Liver (tissue), 9 donors: ENCODE measurements around the gene RARS1. TPM values are rescaled to one million over a fixed set of nuclear protein-coding genes. Genes with fewer than 3 reads are reported as not detected.

ENCODE experiments used
- DNase-seq: peaks from one replicate; pipeline ENCODE4 v3.0.0-alpha.2; 2017; ENCODE audit warnings: low spot score
- H3K27ac ChIP-seq, 2 donors: one replicate each; pipeline ENCODE4 v1.7.0; 2013; ENCODE audit warnings: inconsistent platforms in 2 of 2, low read length in 2 of 2, control low read depth in 1 of 2, low read depth in 1 of 2, mild to moderate bottlenecking in 1 of 2
- H3K27me3 ChIP-seq, 4 donors: one replicate each; pipeline versions ENCODE4 v1.6.1 to v1.7.0; 2013; ENCODE audit warnings: low read length in 3 of 4, inconsistent platforms in 1 of 4, mild to moderate bottlenecking in 1 of 4, moderate library complexity in 1 of 4; ENCODE audit not compliant: control insufficient read depth in 4 of 4, insufficient read depth in 4 of 4
- H3K36me3 ChIP-seq, 4 donors: one replicate each; pipeline versions ENCODE4 v1.6.1 to v1.7.0; 2013; ENCODE audit warnings: low read length in 3 of 4, mild to moderate bottlenecking in 3 of 4, low read depth in 1 of 4, moderate library complexity in 1 of 4; ENCODE audit not compliant: control insufficient read depth in 4 of 4, insufficient read depth in 3 of 4
- H3K4me1 ChIP-seq, 4 donors: one replicate each; pipeline versions ENCODE4 v1.6.1 to v1.7.0; 2013; ENCODE audit warnings: low read length in 3 of 4, mild to moderate bottlenecking in 3 of 4, moderate library complexity in 1 of 4; ENCODE audit not compliant: control insufficient read depth in 4 of 4, insufficient read depth in 4 of 4
- H3K4me3 ChIP-seq, 3 donors: one replicate each; pipeline versions ENCODE4 v1.6.1 to v1.7.0; 2013; ENCODE audit warnings: low read length in 3 of 3, control low read depth in 1 of 3, low read depth in 1 of 3, mild to moderate bottlenecking in 1 of 3
- H3K9ac ChIP-seq, 2 donors: one replicate each; pipeline ENCODE4 v1.7.0; 2013; ENCODE audit warnings: low read length in 2 of 2, mild to moderate bottlenecking in 2 of 2, moderate library complexity in 2 of 2, control low read depth in 1 of 2, low read depth in 1 of 2
- H3K9me3 ChIP-seq, 4 donors: one replicate each; pipeline versions ENCODE4 v1.6.1 to v1.7.0; 2013; ENCODE audit warnings: low read length in 3 of 4; ENCODE audit not compliant: control insufficient read depth in 4 of 4
- EGR1 ChIP-seq, 2 donors: IDR thresholded peaks; 2 replicates each; pipeline ENCODE4 v1.6.1; 2016 to 2018; ENCODE audit warnings: antibody characterized with exemption in 2 of 2, low read depth in 2 of 2
- FOXA1 ChIP-seq: IDR thresholded peaks from 2 replicates; pipeline ENCODE4 v1.6.1; 2016; ENCODE audit warnings: antibody characterized with exemption
- FOXA2 ChIP-seq: IDR thresholded peaks from 2 replicates; pipeline ENCODE4 v1.6.1; 2016; ENCODE audit warnings: antibody characterized with exemption
- GABPA ChIP-seq, 2 donors: IDR thresholded peaks in 1 of 2; conservative IDR thresholded peaks in 1 of 2; 2 replicates each; pipeline ENCODE4 v1.6.1; 2016; ENCODE audit warnings: antibody characterized with exemption in 2 of 2, mild to moderate bottlenecking in 1 of 2, moderate library complexity in 1 of 2
- HNF4A ChIP-seq, 2 donors: conservative IDR thresholded peaks; 2 replicates each; pipeline ENCODE4 v1.6.1; 2016; ENCODE audit warnings: antibody characterized with exemption in 2 of 2, mild to moderate bottlenecking in 2 of 2
- HNF4G ChIP-seq: IDR thresholded peaks from 2 replicates; pipeline ENCODE4 v1.6.1; 2016; ENCODE audit warnings: antibody characterized with exemption
- JUND ChIP-seq, 2 donors: IDR thresholded peaks; 2 replicates each; pipeline ENCODE4 v1.6.1; 2016; ENCODE audit warnings: antibody characterized with exemption in 2 of 2
- NR2F2 ChIP-seq: IDR thresholded peaks from 2 replicates; pipeline ENCODE4 v1.6.1; 2016; ENCODE audit warnings: antibody characterized with exemption
- RAD21 ChIP-seq, 2 donors: IDR thresholded peaks; 2 replicates each; pipeline ENCODE4 v1.6.1; 2016; ENCODE audit warnings: antibody characterized with exemption in 2 of 2, mild to moderate bottlenecking in 2 of 2
- REST ChIP-seq: IDR thresholded peaks from 2 replicates; pipeline ENCODE4 v1.6.1; 2016; ENCODE audit warnings: antibody characterized with exemption, mild to moderate bottlenecking
- RXRA ChIP-seq, 2 donors: IDR thresholded peaks; 2 replicates each; pipeline ENCODE4 v1.6.1; 2017 to 2018; ENCODE audit warnings: antibody characterized with exemption in 2 of 2, mild to moderate bottlenecking in 1 of 2
- SP1 ChIP-seq: IDR thresholded peaks from 2 replicates; pipeline ENCODE4 v1.6.1; 2018; ENCODE audit warnings: antibody characterized with exemption, mild to moderate bottlenecking
- TAF1 ChIP-seq: conservative IDR thresholded peaks from 2 replicates; pipeline ENCODE4 v1.6.1; 2016; ENCODE audit warnings: antibody characterized with exemption, mild to moderate bottlenecking
- YY1 ChIP-seq: IDR thresholded peaks from 2 replicates; pipeline ENCODE4 v1.6.1; 2016; ENCODE audit warnings: antibody characterized with exemption, mild to moderate bottlenecking
- WGBS: extraction: QIAGEN DNeasy Blood & Tissue Kit; methylation state at CpG from one replicate; pipeline ENCODE4 v1.1.7; 2013; 5-methylcytosine and 5-hydroxymethylcytosine counted together
- polyA plus RNA-seq, 2 donors: library from polyadenylated mRNA; stranded (reverse) in 1 of 2; unstranded in 1 of 2; fragments of 200-250 nt in 1 of 2; fragments of >200 nt in 1 of 2; fragmentation: Nextera tagmentation in 1 of 2; extraction: Ambion mirVana in 1 of 2; gene quantifications; one replicate each; pipeline versions ENCODE4 v1.2.1 to v1.2.3, GENCODE V29; 2013 to 2015
- total RNA-seq, 2 donors: library from RNA; depleted of rRNA; stranded (reverse); fragments of >200 nt; gene quantifications; one replicate each; pipeline ENCODE4 v1.2.3, GENCODE V29; 2014
- TF ChIP-seq, protein P1 (sequence below): IDR thresholded peaks from 2 replicates; pipeline ENCODE4 v1.6.1; 2016; ENCODE audit warnings: antibody characterized with exemption
- TF ChIP-seq, protein P2 (sequence below): IDR thresholded peaks from 2 replicates; pipeline ENCODE4 v1.6.1; 2016; ENCODE audit warnings: antibody characterized with exemption
- TF ChIP-seq, protein P3 (sequence below): IDR thresholded peaks from 2 replicates; pipeline ENCODE4 v1.6.1; 2016; ENCODE audit warnings: antibody characterized with exemption
- TF ChIP-seq, protein P4 (sequence below): fragments of 150-350 bp; IDR thresholded peaks from 2 replicates; pipeline ENCODE4 v1.5.1; 2017; ENCODE audit warnings: improper control_type of control experiment, low read depth, low read length; ENCODE audit not compliant: missing input control
- donor health status: healthy.
- donor health status: healthy.
- donor health status: healthy.
- donor health status: healthy.
- donor health status: healthy.

Gene RARS1
- total and polyA plus RNA-seq, 4 donors: 16.5 to 42.5 (median 30.1) TPM

DNA sequence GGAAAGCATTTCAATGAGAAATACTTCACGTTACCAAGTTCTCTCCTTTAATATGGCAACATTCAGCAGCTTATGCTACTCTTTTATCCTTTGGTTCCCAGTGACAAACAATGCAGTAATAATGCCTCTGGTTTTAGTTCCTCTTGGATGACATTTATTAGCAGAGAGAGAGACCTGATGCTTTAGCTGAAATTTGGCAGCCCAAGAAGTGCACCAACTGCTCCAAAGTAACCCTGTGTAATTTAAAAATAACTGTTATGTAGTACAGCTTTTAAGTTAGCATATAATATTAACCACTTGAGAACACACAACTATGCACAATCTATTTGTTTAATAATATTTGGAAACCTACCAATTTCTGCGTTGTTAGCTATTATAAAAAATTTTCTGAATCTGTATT lies 71.1 kb downstream of the RARS1 start:
- H3K36me3 ChIP-seq: peaks cover 1 to 30% (median 24%) of the 10 kb centered on the region in 4 donors
- 94% methylated on average over 2 of the region's 2 CpGs for WGBS
- no peak overlapping the region for H3K27ac ChIP-seq
- H3K27me3 ChIP-seq: no peaks in the 10 kb centered on the region
- peaks cover 2 to 6% (median 4%) of the 10 kb centered on the region in 4 donors for H3K4me1 ChIP-seq
- no peak for DNase-seq
- no peak overlapping the region for H3K4me3 ChIP-seq
- H3K9me3 ChIP-seq: no peaks in the 10 kb centered on the region
- TF ChIP-seq HNF4G (no peak), YY1 (no peak), REST (no peak), NR2F2 (no peak), TAF1 (no peak), FOXA2 (no peak), FOXA1 (no peak), RAD21 (IDR thresholded peaks at IDR 0.05) (no peak), RXRA (IDR thresholded peaks at IDR 0.05) (no peak), JUND (IDR thresholded peaks at IDR 0.05) (no peak), EGR1 (IDR thresholded peaks at IDR 0.05; ENCODE audit: low read depth in 2 of 2) (no peak), HNF4A (conservative IDR thresholded peaks at IDR 0.05) (no peak), GABPA (IDR thresholded peaks at IDR 0.05 in 1 of 2, conservative IDR thresholded peaks at IDR 0.05 in 1 of 2) (no peak), SP1 (no peak)
- TF ChIP-seq, protein P1, sequence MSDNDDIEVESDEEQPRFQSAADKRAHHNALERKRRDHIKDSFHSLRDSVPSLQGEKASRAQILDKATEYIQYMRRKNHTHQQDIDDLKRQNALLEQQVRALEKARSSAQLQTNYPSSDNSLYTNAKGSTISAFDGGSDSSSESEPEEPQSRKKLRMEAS: no peak
- TF ChIP-seq, protein P2, sequence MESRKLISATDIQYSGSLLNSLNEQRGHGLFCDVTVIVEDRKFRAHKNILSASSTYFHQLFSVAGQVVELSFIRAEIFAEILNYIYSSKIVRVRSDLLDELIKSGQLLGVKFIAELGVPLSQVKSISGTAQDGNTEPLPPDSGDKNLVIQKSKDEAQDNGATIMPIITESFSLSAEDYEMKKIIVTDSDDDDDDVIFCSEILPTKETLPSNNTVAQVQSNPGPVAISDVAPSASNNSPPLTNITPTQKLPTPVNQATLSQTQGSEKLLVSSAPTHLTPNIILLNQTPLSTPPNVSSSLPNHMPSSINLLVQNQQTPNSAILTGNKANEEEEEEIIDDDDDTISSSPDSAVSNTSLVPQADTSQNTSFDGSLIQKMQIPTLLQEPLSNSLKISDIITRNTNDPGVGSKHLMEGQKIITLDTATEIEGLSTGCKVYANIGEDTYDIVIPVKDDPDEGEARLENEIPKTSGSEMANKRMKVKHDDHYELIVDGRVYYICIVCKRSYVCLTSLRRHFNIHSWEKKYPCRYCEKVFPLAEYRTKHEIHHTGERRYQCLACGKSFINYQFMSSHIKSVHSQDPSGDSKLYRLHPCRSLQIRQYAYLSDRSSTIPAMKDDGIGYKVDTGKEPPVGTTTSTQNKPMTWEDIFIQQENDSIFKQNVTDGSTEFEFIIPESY: no peak
- TF ChIP-seq, protein P3, sequence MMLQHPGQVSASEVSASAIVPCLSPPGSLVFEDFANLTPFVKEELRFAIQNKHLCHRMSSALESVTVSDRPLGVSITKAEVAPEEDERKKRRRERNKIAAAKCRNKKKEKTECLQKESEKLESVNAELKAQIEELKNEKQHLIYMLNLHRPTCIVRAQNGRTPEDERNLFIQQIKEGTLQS: no peak
- TF ChIP-seq, protein P4, sequence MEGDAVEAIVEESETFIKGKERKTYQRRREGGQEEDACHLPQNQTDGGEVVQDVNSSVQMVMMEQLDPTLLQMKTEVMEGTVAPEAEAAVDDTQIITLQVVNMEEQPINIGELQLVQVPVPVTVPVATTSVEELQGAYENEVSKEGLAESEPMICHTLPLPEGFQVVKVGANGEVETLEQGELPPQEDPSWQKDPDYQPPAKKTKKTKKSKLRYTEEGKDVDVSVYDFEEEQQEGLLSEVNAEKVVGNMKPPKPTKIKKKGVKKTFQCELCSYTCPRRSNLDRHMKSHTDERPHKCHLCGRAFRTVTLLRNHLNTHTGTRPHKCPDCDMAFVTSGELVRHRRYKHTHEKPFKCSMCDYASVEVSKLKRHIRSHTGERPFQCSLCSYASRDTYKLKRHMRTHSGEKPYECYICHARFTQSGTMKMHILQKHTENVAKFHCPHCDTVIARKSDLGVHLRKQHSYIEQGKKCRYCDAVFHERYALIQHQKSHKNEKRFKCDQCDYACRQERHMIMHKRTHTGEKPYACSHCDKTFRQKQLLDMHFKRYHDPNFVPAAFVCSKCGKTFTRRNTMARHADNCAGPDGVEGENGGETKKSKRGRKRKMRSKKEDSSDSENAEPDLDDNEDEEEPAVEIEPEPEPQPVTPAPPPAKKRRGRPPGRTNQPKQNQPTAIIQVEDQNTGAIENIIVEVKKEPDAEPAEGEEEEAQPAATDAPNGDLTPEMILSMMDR: no peak
- H3K9ac ChIP-seq: no peak overlapping the region
